Stimulated activated CD8-positive, alpha-beta memory T cell treated with anti-CD3 and anti-CD28 coated beads, Interleukin-7, amount 100 ng/mL, for 24 hours (primary cell): ENCODE measurements around the gene DIPK1A.

Experiments
- DNase-seq: peaks from one replicate; pipeline ENCODE4 v3.0.0-alpha.2; 2020; ENCODE audit warnings: low read depth

The DIPK1A gene

GRCh38 chr1:92839442-92839841 lies 121.8 kb downstream of the DIPK1A start:
- no peak for DNase-seq

GRCh38 chr1:92838519-92838918 lies 122.7 kb downstream of the DIPK1A start:
- no peak for DNase-seq

GRCh38 chr1:92837062-92837461 lies 124.2 kb downstream of the DIPK1A start:
- no peak for DNase-seq

- DNase-seq, result no peak
Measured at GRCh38 chr1:92834617-92835016, 126.6 kb downstream of the DIPK1A start.

GRCh38 chr1:92833840-92834239 lies 127.4 kb downstream of the DIPK1A start:
- DNase-seq, result no peak

GRCh38 chr1:92832537-92833114 lies 128.6 kb downstream of the DIPK1A start:
- no peak for DNase-seq

GRCh38 chr1:92831762-92832536 lies 129.3 kb downstream of the DIPK1A start, which contains the start of gene RPL5:
RPL5 (plus strand) TSS chr1:92832040; CDS start chr1:92832115, 75 bp downstream.
- DNase-seq, result peak; percentile 92

- DNase-seq, result no peak
Measured at GRCh38 chr1:92831368-92831761, 129.9 kb downstream of the DIPK1A start.

GRCh38 chr1:92826792-92827191 lies 134.5 kb downstream of the DIPK1A start:
- no peak for DNase-seq

GRCh38 chr1:92822879-92823278 lies 138.4 kb downstream of the DIPK1A start:
- no peak for DNase-seq

- no peak for DNase-seq
Measured at GRCh38 chr1:92820551-92820950, 140.7 kb downstream of the DIPK1A start.

- DNase-seq, result no peak
Measured at GRCh38 chr1:92820024-92820423, 141.2 kb downstream of the DIPK1A start.

GRCh38 chr1:92817986-92818764 lies 143.1 kb downstream of the DIPK1A start:
- DNase-seq, result no peak

GRCh38 chr1:92817137-92817697 lies 144.0 kb downstream of the DIPK1A start:
- DNase-seq, result no peak

GRCh38 chr1:92816732-92817131 lies 144.5 kb downstream of the DIPK1A start:
- DNase-seq, result no peak

- DNase-seq, result no peak
Measured at GRCh38 chr1:92808381-92808780, 152.9 kb downstream of the DIPK1A start.

- DNase-seq, result no peak
Measured at GRCh38 chr1:92805216-92805615, 156.0 kb downstream of the DIPK1A start.

- DNase-seq, result no peak
Measured at GRCh38 chr1:92804721-92805201, 156.5 kb downstream of the DIPK1A start.

- DNase-seq, result no peak
Measured at GRCh38 chr1:92803140-92803887, 157.9 kb downstream of the DIPK1A start.

- no peak for DNase-seq
Measured at GRCh38 chr1:92797961-92798360, 163.3 kb downstream of the DIPK1A start.

- DNase-seq, result no peak
Measured at GRCh38 chr1:92797297-92797696, 164.0 kb downstream of the DIPK1A start.

- DNase-seq, result no peak
Measured at GRCh38 chr1:92795166-92795565, 166.1 kb downstream of the DIPK1A start.
